ENCODE measurements around the gene PIGX. TPM values are rescaled to one million over a fixed set of nuclear protein-coding genes. Genes with fewer than 3 reads are reported as not detected.

PIGX gene
- polyA plus RNA-seq, 1 donor from 2014 or later = 116 TPM

DNA sequence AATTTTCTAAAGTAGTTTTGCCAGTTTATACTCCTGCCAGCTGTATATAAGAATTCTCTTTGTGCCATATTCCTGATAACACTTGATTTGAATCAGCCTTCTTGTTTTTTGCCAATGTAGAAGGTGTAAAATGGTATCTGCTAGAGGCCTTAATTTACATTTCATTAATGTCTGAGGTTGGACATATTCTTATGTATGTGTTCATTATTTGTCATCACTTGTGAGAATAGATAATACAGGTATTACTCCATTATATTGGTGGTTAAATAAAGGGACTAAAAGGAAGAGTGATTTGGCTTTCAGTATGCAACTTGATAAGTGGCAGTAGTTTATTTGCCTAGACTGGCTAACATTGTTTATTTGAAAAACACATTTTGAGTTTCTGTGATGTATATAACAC, 53.3 kb downstream of the PIGX start:
- Histone ChIP-seq H4K20me1 (ENCODE audit: insufficient read depth) (no peaks in the 10 kb centered on the region), H3K36me3 (ENCODE audit: insufficient read depth, low read length) (peaks cover 2% of the 10 kb centered on the region), H3K79me2 (replicated peaks; ENCODE audit: insufficient read depth, low read length) (peaks cover 45% of the 10 kb centered on the region), H3K9ac (ENCODE audit: low read length) (no peak overlapping the region), H3K27ac (ENCODE audit: low read length) (no peak overlapping the region), H3K9me3 (ENCODE audit: low read length) (no peaks in the 10 kb centered on the region), H3K4me3 (ENCODE audit: low read length) (no peak overlapping the region), H2AFZ (ENCODE audit: low read depth, low read length) (no peak overlapping the region), H3K4me2 (ENCODE audit: low read length) (no peak overlapping the region), H3F3A (ENCODE audit: insufficient read depth, low read length, poor library complexity, severe bottlenecking) (no peaks in the 10 kb centered on the region), H3K9me2 (ENCODE audit: insufficient read depth, low read length) (no peaks in the 10 kb centered on the region), H3K27me3 (ENCODE audit: insufficient read depth, low read depth, low read length) (no peaks in the 10 kb centered on the region)
- TF ChIP-seq REST (IDR thresholded peaks at IDR 0.05; ENCODE audit: borderline replicate concordance) (no peak), EP300 (conservative IDR thresholded peaks at IDR 0.05; ENCODE audit: poor library complexity, severe bottlenecking) (no peak), SMC3 (conservative IDR thresholded peaks at IDR 0.05; ENCODE audit: poor library complexity) (no peak), RAD21 (conservative IDR thresholded peaks at IDR 0.05) (no peak), TAF1 (IDR thresholded peaks at IDR 0.05; ENCODE audit: low read depth) (no peak), EZH2 (IDR thresholded peaks at IDR 0.05; ENCODE audit: borderline replicate concordance, insufficient read depth, low read length, poor library complexity, severe bottlenecking) (no peak), CTCF (IDR thresholded peaks at IDR 0.05; ENCODE audit: poor library complexity, severe bottlenecking) (no peak), MXI1 (conservative IDR thresholded peaks at IDR 0.05; ENCODE audit: poor library complexity, severe bottlenecking) (no peak), POLR2AphosphoS5 (IDR thresholded peaks at IDR 0.05) (no peak)

- Histone ChIP-seq H3K4me2 (ENCODE audit: low read length) (no peak overlapping the region), H2AFZ (ENCODE audit: low read depth, low read length) (no peak overlapping the region), H3K9me2 (ENCODE audit: insufficient read depth, low read length) (no peaks in the 10 kb centered on the region), H3K4me3 (ENCODE audit: low read length) (no peak overlapping the region), H4K20me1 (ENCODE audit: insufficient read depth) (no peaks in the 10 kb centered on the region), H3K9ac (ENCODE audit: low read length) (no peak overlapping the region), H3K9me3 (ENCODE audit: low read length) (no peaks in the 10 kb centered on the region), H3F3A (ENCODE audit: insufficient read depth, low read length, poor library complexity, severe bottlenecking) (no peaks in the 10 kb centered on the region), H3K27me3 (ENCODE audit: insufficient read depth, low read depth, low read length) (no peaks in the 10 kb centered on the region), H3K27ac (ENCODE audit: low read length) (no peak overlapping the region), H3K36me3 (ENCODE audit: insufficient read depth, low read length) (no peaks in the 10 kb centered on the region), H3K79me2 (replicated peaks; ENCODE audit: insufficient read depth, low read length) (peaks cover 77% of the 10 kb centered on the region)
- TF ChIP-seq SMC3 (conservative IDR thresholded peaks at IDR 0.05; ENCODE audit: poor library complexity) (no peak), EP300 (conservative IDR thresholded peaks at IDR 0.05; ENCODE audit: poor library complexity, severe bottlenecking) (no peak)
These were observed 58.9 kb downstream of the PIGX start for GRCh38 chr3:196771067-196771466.

- TF ChIP-seq CTCF (IDR thresholded peaks at IDR 0.05; ENCODE audit: poor library complexity, severe bottlenecking) = no peak
- no peak for TF ChIP-seq SMC3 (conservative IDR thresholded peaks at IDR 0.05; ENCODE audit: poor library complexity)
- TF ChIP-seq TAF1 (IDR thresholded peaks at IDR 0.05; ENCODE audit: low read depth) = no peak
- no peak for TF ChIP-seq EP300 (conservative IDR thresholded peaks at IDR 0.05; ENCODE audit: poor library complexity, severe bottlenecking)
- no peak for TF ChIP-seq MXI1 (conservative IDR thresholded peaks at IDR 0.05; ENCODE audit: poor library complexity, severe bottlenecking)
- H2AFZ ChIP-seq (ENCODE audit: low read depth, low read length) = no peak overlapping the region
- no peak overlapping the region for H3K4me2 ChIP-seq (ENCODE audit: low read length)
- peaks cover 71% of the 10 kb centered on the region for H3K79me2 ChIP-seq (replicated peaks; ENCODE audit: insufficient read depth, low read length)
- H3K4me3 ChIP-seq (ENCODE audit: low read length) = no peak overlapping the region
- no peaks in the 10 kb centered on the region for H3K9me3 ChIP-seq (ENCODE audit: low read length)
- no peaks in the 10 kb centered on the region for H3K36me3 ChIP-seq (ENCODE audit: insufficient read depth, low read length)
- H4K20me1 ChIP-seq (ENCODE audit: insufficient read depth) = no peaks in the 10 kb centered on the region
- H3F3A ChIP-seq (ENCODE audit: insufficient read depth, low read length, poor library complexity, severe bottlenecking) = no peaks in the 10 kb centered on the region
- H3K9ac ChIP-seq (ENCODE audit: low read length) = no peak overlapping the region
- H3K27ac ChIP-seq (ENCODE audit: low read length) = no peak overlapping the region
- H3K9me2 ChIP-seq (ENCODE audit: insufficient read depth, low read length) = no peaks in the 10 kb centered on the region
- H3K27me3 ChIP-seq (ENCODE audit: insufficient read depth, low read depth, low read length) = no peaks in the 10 kb centered on the region
These were observed 59.9 kb downstream of the PIGX start for GRCh38 chr3:196772102-196772501.

All from neural cell (in vitro differentiated cells).